KMS-11 (cell line): ENCODE measurements around the gene CSNK1G2.

Experiments used
- H2AFZ ChIP-seq: fragments of 200-600 bp; sonication (generic); 2 replicates; pipeline ENCODE4 v1.6.1; 2016; ENCODE audit warnings: antibody characterized with exemption, mixed run types, low read depth
- H3K27ac ChIP-seq: fragments of 200-600 bp; sonication (generic); 2 replicates; pipeline ENCODE4 v1.6.1; 2016; ENCODE audit warnings: mild to moderate bottlenecking, mixed run types
- H3K27me3 ChIP-seq: fragments of 200-600 bp; sonication (generic); 2 replicates; pipeline ENCODE4 v1.6.1; 2017; ENCODE audit warnings: mild to moderate bottlenecking, low read depth, mixed run types, moderate library complexity; ENCODE audit not compliant: insufficient read depth
- H3K36me3 ChIP-seq: fragments of 200-600 bp; sonication (generic); 2 replicates; pipeline ENCODE4 v1.6.1; 2017; ENCODE audit warnings: mild to moderate bottlenecking, mixed run types; ENCODE audit not compliant: insufficient read depth
- H3K4me1 ChIP-seq: fragments of 200-600 bp; sonication (generic); 2 replicates; pipeline ENCODE4 v1.6.1; 2016; ENCODE audit warnings: mild to moderate bottlenecking, low read depth, mixed run types; ENCODE audit not compliant: poor library complexity, severe bottlenecking
- H3K4me2 ChIP-seq: fragments of 200-600 bp; sonication (generic); 2 replicates; pipeline ENCODE4 v1.7.0; 2016; ENCODE audit warnings: mild to moderate bottlenecking, mixed run types
- H3K4me3 ChIP-seq: fragments of 200-600 bp; sonication (generic); IDR thresholded peaks from 2 replicates; pipeline ENCODE4 v1.6.1; 2017; ENCODE audit warnings: low read depth, low read length, mixed read lengths; ENCODE audit not compliant: insufficient read depth
- H3K79me2 ChIP-seq: fragments of 200-600 bp; sonication (generic); 2 replicates; pipeline ENCODE4 v1.6.1; 2016; ENCODE audit warnings: low read depth, mixed run types; ENCODE audit not compliant: insufficient read depth
- H3K9ac ChIP-seq: fragments of 200-600 bp; sonication (generic); 2 replicates; pipeline ENCODE4 v1.6.1; 2016; ENCODE audit warnings: mild to moderate bottlenecking, mixed run types
- H4K20me1 ChIP-seq: fragments of 200-600 bp; sonication (generic); 2 replicates; pipeline ENCODE4 v1.6.1; 2016; ENCODE audit warnings: mild to moderate bottlenecking, mixed run types; ENCODE audit not compliant: insufficient read depth
- CTCF ChIP-seq: fragments of 200-600 bp; sonication (generic); conservative IDR thresholded peaks from 2 replicates; pipeline ENCODE4 v1.6.1; 2017; ENCODE audit warnings: low read depth, mild to moderate bottlenecking, antibody characterized with exemption, low read length, moderate library complexity, mixed read lengths

CSNK1G2 gene

GRCh38 chr19:1902923-1903322, 38.0 kb upstream of the CSNK1G2 start:
- Histone ChIP-seq H3K79me2 (peaks cover 18% of the 10 kb centered on the region; the same call in 1 of the 2 replicates), H3K27me3 (no peaks in the 10 kb centered on the region), H3K9ac (no peak overlapping the region)

DNA sequence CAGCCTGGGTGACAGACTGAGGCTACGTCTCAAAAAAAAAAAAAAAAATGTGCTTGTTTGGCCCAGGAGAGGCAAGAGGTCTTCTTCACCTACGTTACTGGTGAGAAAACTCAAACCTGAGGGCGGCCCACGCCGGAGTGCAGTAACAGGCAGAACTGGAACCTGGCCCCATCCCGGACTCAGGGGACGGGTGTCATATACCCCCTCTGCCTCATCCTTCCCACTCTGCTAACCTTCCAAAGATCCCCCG, 36.2 kb upstream of the CSNK1G2 start:
- Histone ChIP-seq H3K4me2 (peak overlapping the region; percentile 27; the same call in 1 of the 2 replicates), H4K20me1 (no peaks in the 10 kb centered on the region), H3K27me3 (no peaks in the 10 kb centered on the region), H3K4me1 (peaks cover 23% of the 10 kb centered on the region), H3K9ac (no peak overlapping the region), H3K36me3 (no peaks in the 10 kb centered on the region), H3K27ac (no peak overlapping the region), H3K4me3 (no peak overlapping the region), H3K79me2 (peaks cover 22% of the 10 kb centered on the region; the same call in 1 of the 2 replicates), H2AFZ (peak overlapping the region; percentile 49; the same call in 1 of the 2 replicates)
- no peak for TF ChIP-seq CTCF

More at GRCh38 chr19:1902923-1903322, 38.0 kb upstream of the CSNK1G2 start:
- no peak overlapping the region for H3K4me3 ChIP-seq
- no peak for TF ChIP-seq CTCF
- H4K20me1 ChIP-seq, result no peaks in the 10 kb centered on the region
- peaks cover 27% of the 10 kb centered on the region for H3K4me1 ChIP-seq
- H2AFZ ChIP-seq, result no peak overlapping the region
- no peak overlapping the region for H3K4me2 ChIP-seq
- no peaks in the 10 kb centered on the region for H3K36me3 ChIP-seq
- no peak overlapping the region for H3K27ac ChIP-seq

- H4K20me1 ChIP-seq, result no peaks in the 10 kb centered on the region
- no peak for TF ChIP-seq CTCF
These were observed 35.7 kb upstream of the CSNK1G2 start, which contains the start of the genes ADAT3 and SCAMP4 for GRCh38 chr19:1905110-1905862. Gene ADAT3, plus strand, starts transcription at chr19:1905399. Its CDS starts 6,649 bp downstream, at chr19:1912048. Gene SCAMP4, plus strand, starts transcription at chr19:1905399. Its CDS starts 9,621 bp downstream, at chr19:1915020.

GRCh38 chr19:1905863-1906375, 35.1 kb upstream of the CSNK1G2 start:
- Histone ChIP-seq H3K4me1 (peaks cover 23% of the 10 kb centered on the region), H2AFZ (peak overlapping the region; percentile 69), H3K9ac (peak overlapping the region; percentile 68; the same call in 1 of the 2 replicates)

More at GRCh38 chr19:1905110-1905862, 35.7 kb upstream of the CSNK1G2 start, which contains the start of the genes ADAT3 and SCAMP4:
- Histone ChIP-seq H3K9ac (peak within 1 kb of the TSS; percentile 68), H3K4me1 (peaks cover 23% of the 10 kb centered on the region), H2AFZ (peak within 1 kb of the TSS; percentile 69), H3K36me3 (no peaks in the 10 kb centered on the region), H3K79me2 (peaks cover 25% of the 10 kb centered on the region; the same call in 1 of the 2 replicates), H3K4me2 (peak within 1 kb of the TSS; percentile 66), H3K4me3 (no peak within 1 kb of the TSS), H3K27me3 (no peaks in the 10 kb centered on the region), H3K27ac (peak within 1 kb of the TSS; percentile 44; the same call in 1 of the 2 replicates)

More at GRCh38 chr19:1905863-1906375, 35.1 kb upstream of the CSNK1G2 start:
- H3K79me2 ChIP-seq, result peaks cover 31% of the 10 kb centered on the region; the same call in 1 of the 2 replicates
- no peaks in the 10 kb centered on the region for H4K20me1 ChIP-seq
- no peak for TF ChIP-seq CTCF
- peak overlapping the region; percentile 66 for H3K4me2 ChIP-seq
- no peaks in the 10 kb centered on the region for H3K27me3 ChIP-seq
- no peaks in the 10 kb centered on the region for H3K36me3 ChIP-seq
- no peak overlapping the region for H3K4me3 ChIP-seq
- H3K27ac ChIP-seq, result peak overlapping the region; percentile 44; the same call in 1 of the 2 replicates
